Gastrocnemius medialis (tissue), 4 donors: ENCODE measurements around the gene TSNAXIP1. TPM values are rescaled to one million over a fixed set of nuclear protein-coding genes. Genes with fewer than 3 reads are reported as not detected.

Source experiments
- ATAC-seq, 2 donors: fragments of 150-250 bp; one replicate each; pipeline ENCODE4 v1.9.1; 2016
- DNase-seq, 2 donors: peaks; one replicate each; pipeline ENCODE4 v3.0.0-alpha.2; 2019
- H3K27ac ChIP-seq, 4 donors: fragments of 200-600 bp; sonication (generic); 1 replicate in 1 of 4; 2 replicates in 3 of 4; pipeline ENCODE4 v1.5.1; 2016 to 2018; ENCODE audit warnings: mild to moderate bottlenecking in 2 of 4, moderate library complexity in 1 of 4
- H3K27me3 ChIP-seq, 3 donors: fragments of 200-600 bp; sonication (generic) in 2 of 3; 1 replicate in 1 of 3; 2 replicates in 2 of 3; pipeline versions ENCODE4 v1.5.1 to v1.6.0; 2016 to 2019; ENCODE audit warnings: mild to moderate bottlenecking in 1 of 3, moderate library complexity in 1 of 3
- H3K36me3 ChIP-seq, 2 donors: fragments of 200-600 bp; sonication (generic) in 1 of 2; one replicate each; pipeline ENCODE4 v1.5.1; 2017 to 2018
- H3K4me1 ChIP-seq, 2 donors: fragments of 200-600 bp; sonication (generic) in 1 of 2; one replicate each; pipeline ENCODE4 v1.5.1; 2016 to 2017; ENCODE audit warnings: mild to moderate bottlenecking in 2 of 2
- H3K4me3 ChIP-seq, 4 donors: fragments of 200-600 bp; sonication (generic) in 3 of 4; 1 replicate in 1 of 4; 2 replicates in 3 of 4; pipeline ENCODE4 v1.5.1; 2016 to 2019; ENCODE audit warnings: mild to moderate bottlenecking in 2 of 4
- H3K9me3 ChIP-seq, 3 donors: fragments of 200-600 bp; sonication (generic) in 2 of 3; 1 replicate in 1 of 3; 2 replicates in 2 of 3; pipeline ENCODE4 v1.5.1; 2016 to 2019
- POLR2A ChIP-seq, 2 donors: fragments of 450-650 bp; IDR thresholded peaks; one replicate each; pipeline ENCODE4 v1.6.1; 2017; ENCODE audit warnings: antibody characterized with exemption in 2 of 2, mild to moderate bottlenecking in 2 of 2, moderate library complexity in 2 of 2
- in situ Hi-C, 4 donors: fragments of 200-750 bp; cut with MboI; loops; one replicate each; pipeline versions ENCODE4 v1.15.0 to v1.8.0; 2017; ENCODE audit warnings: low sequenced_read_pairs in 4 of 4
- intact Hi-C: fragments of 100-400 bp; cut with DNase I; formaldehyde crosslinking; loops from one replicate; pipeline ENCODE4 v1.15.1; 2023; ENCODE audit warnings: low total_unique reads
- total RNA-seq, 4 donors: library from RNA; depleted of rRNA; stranded (reverse); fragments of >200 nt; gene quantifications; one replicate each; pipeline versions ENCODE4 v1.1.0 to v1.2.3, GENCODE V29; 2016
- TF ChIP-seq, protein P1 (sequence below), 5 experiments: fragments of 450-650 bp in 3 of 5; fragments of 200-600 bp in 2 of 5; sonication (generic) in 2 of 5; IDR thresholded peaks in 4 of 5; conservative IDR thresholded peaks in 1 of 5; 1 replicate in 4 of 5; 2 replicates in 1 of 5; pipeline ENCODE4 v1.5.1; 2016 to 2019; ENCODE audit warnings: antibody characterized with exemption in 5 of 5, mild to moderate bottlenecking in 3 of 5, moderate library complexity in 3 of 5

TSNAXIP1 gene
- total RNA-seq, 4 donors from 2014 or later: 0.27 to 11.0 (median 0.56) TPM; not detected in 1

DNA sequence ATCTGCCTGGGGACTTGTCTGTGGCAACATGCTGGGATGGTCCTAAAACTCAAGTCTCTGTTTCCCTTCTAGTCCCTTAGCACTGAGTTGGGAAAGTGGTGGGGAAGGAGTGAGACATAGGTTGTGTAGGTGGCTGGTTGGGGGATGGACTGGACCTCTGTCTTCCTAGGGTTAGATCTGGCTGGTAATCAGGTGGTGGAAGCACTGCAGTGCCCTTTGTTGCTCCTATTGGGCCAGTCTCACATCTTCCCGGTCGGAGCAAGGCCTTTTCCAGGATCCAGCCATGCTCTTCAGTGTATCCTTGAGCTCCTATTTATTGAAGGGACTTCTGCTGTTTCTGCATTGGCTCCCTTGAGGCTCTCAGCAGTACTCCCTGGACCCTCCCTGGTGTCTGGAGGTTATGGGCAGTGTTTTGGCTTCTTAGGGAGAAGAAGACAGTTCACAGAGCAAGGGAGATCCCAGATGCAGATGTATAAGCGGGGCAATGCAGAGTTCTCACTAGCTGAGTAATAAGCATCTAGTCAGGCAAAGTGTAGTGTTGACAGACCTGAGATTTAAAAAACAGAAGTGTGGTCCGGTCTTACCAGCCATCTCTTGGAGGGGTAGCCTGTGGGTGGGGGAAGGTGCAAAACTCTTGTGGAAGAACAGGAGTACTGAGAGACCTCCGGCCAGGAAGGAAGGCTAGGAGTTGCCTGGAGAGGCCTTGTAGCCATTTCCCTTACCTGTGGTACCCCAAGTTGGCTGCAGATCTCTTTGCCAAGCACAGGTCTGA is 38.8 kb downstream of the TSNAXIP1 start:
- in situ Hi-C loops: no loop called here
- Histone ChIP-seq H3K27ac (peak overlapping the region; percentile 98 to 100 (median 99)), H3K4me3 (peak overlapping the region; percentile 80 to 99 (median 94)), H3K4me1 (peaks cover 51 to 60% of the 10 kb centered on the region in 2 donors), H3K9me3 (no peaks in the 10 kb centered on the region), H3K36me3 (no peaks in the 10 kb centered on the region), H3K27me3 (no peaks in the 10 kb centered on the region)
- ATAC-seq (no peak), DNase-seq (no peak)
- no peak for TF ChIP-seq POLR2A (IDR thresholded peaks at IDR 0.05)
- TF ChIP-seq, protein P1, sequence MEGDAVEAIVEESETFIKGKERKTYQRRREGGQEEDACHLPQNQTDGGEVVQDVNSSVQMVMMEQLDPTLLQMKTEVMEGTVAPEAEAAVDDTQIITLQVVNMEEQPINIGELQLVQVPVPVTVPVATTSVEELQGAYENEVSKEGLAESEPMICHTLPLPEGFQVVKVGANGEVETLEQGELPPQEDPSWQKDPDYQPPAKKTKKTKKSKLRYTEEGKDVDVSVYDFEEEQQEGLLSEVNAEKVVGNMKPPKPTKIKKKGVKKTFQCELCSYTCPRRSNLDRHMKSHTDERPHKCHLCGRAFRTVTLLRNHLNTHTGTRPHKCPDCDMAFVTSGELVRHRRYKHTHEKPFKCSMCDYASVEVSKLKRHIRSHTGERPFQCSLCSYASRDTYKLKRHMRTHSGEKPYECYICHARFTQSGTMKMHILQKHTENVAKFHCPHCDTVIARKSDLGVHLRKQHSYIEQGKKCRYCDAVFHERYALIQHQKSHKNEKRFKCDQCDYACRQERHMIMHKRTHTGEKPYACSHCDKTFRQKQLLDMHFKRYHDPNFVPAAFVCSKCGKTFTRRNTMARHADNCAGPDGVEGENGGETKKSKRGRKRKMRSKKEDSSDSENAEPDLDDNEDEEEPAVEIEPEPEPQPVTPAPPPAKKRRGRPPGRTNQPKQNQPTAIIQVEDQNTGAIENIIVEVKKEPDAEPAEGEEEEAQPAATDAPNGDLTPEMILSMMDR (IDR thresholded peaks at IDR 0.05 in 4 of 5, conservative IDR thresholded peaks at IDR 0.05 in 1 of 5): no peak
- intact Hi-C loops: loop anchor here (2.0 to 10.0 kb wide), 2 partner anchors 39 to 281 kb away; partner anchors contain the start of genes CTCF, RANBP10 and TSNAXIP1

DNA sequence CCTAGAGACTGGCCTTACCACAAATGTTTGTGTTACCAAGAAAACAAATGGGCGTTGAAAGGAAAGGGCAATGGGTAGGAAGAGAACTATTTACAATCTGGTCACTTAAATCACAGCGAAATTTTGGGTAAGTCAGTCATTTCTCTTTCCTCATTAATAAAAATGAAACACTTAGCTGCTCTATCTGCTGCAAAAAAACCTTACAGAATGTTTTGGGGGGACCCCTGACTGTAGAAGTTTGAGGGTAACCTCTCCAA is 39.3 kb downstream of the TSNAXIP1 start:
- in situ Hi-C loops (no loop called here), intact Hi-C loops (loop anchor here (2.0 to 10.0 kb wide), 2 partner anchors 39 to 281 kb away; partner anchors contain the start of genes CTCF, RANBP10 and TSNAXIP1)
- no peaks in the 10 kb centered on the region for H3K36me3 ChIP-seq
- TF ChIP-seq, protein P1 (IDR thresholded peaks at IDR 0.05 in 4 of 5, conservative IDR thresholded peaks at IDR 0.05 in 1 of 5): no peak
- no peak for TF ChIP-seq POLR2A (IDR thresholded peaks at IDR 0.05)
- DNase-seq (no peak), ATAC-seq (no peak)
- H3K27me3 ChIP-seq: no peaks in the 10 kb centered on the region
- peak overlapping the region; percentile 98 to 100 (median 99) for H3K27ac ChIP-seq
- no peaks in the 10 kb centered on the region for H3K9me3 ChIP-seq
- peaks cover 51 to 60% of the 10 kb centered on the region in 2 donors for H3K4me1 ChIP-seq
- peak overlapping the region; percentile 80 to 99 (median 94) for H3K4me3 ChIP-seq

DNA sequence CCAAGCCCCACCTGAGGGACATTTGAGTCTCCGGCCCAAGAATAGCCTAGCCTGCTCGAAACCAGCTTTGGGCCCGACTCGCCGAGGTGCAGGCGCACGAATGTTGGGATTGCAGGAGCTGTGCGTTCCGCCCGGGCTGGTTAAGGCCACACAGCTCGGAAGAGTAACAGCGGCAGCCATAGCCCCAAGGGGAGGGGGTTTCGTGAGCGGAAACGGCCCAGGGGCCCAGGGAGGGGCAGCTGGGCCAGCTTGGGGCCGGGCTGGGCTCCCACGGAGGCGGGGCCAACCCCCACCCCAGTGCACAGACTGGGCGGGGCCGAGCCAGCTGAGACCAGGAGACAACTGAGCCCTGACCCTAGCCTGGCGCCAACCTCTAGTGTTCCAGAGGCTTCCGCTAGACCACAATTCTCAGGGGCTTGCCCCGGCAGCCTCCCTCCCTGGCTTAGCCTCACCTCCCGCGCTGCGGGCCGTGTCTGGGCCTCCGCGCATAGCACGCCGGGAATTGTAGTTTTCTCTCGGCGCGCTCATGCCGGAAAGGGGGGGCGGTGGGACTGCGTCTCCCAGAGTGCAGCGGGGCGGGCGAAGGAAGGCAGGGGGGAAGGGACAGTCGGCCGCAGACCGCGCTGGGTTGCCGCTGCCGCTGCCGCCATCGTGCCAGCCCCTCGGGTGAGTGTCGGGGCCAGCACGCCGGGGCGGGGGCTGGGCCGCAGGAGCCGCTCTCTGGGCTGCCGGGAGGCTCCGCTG is 39.8 kb downstream of the TSNAXIP1 start, which contains the start of gene NUTF2:
TSS of gene NUTF2 (plus strand) at position 614 of the 744 bp plus-strand sequence. CDS start 18,198 bp downstream, outside the sequence.
- DNase-seq (peak; percentile 93 to 95), ATAC-seq (peak; percentile 79 to 80)
- Histone ChIP-seq H3K4me3 (peak within 1 kb of the TSS; percentile 80 to 99 (median 94)), H3K9me3 (no peaks in the 10 kb centered on the region), H3K36me3 (no peaks in the 10 kb centered on the region), H3K27ac (peak within 1 kb of the TSS; percentile 98 to 100 (median 99)), H3K27me3 (no peaks in the 10 kb centered on the region), H3K4me1 (peaks cover 47 to 56% of the 10 kb centered on the region in 2 donors)
- intact Hi-C loops (loop anchor here (2.0 to 10.0 kb wide), 2 partner anchors 40 to 282 kb away; partner anchors contain the start of genes CTCF, RANBP10 and TSNAXIP1), in situ Hi-C loops (no loop called here)
- TF ChIP-seq POLR2A (IDR thresholded peaks at IDR 0.05): peak; percentile 82 to 85
- TF ChIP-seq, protein P1 (IDR thresholded peaks at IDR 0.05 in 4 of 5, conservative IDR thresholded peaks at IDR 0.05 in 1 of 5): peak in 1 of 5 experiments; percentile 41

DNA sequence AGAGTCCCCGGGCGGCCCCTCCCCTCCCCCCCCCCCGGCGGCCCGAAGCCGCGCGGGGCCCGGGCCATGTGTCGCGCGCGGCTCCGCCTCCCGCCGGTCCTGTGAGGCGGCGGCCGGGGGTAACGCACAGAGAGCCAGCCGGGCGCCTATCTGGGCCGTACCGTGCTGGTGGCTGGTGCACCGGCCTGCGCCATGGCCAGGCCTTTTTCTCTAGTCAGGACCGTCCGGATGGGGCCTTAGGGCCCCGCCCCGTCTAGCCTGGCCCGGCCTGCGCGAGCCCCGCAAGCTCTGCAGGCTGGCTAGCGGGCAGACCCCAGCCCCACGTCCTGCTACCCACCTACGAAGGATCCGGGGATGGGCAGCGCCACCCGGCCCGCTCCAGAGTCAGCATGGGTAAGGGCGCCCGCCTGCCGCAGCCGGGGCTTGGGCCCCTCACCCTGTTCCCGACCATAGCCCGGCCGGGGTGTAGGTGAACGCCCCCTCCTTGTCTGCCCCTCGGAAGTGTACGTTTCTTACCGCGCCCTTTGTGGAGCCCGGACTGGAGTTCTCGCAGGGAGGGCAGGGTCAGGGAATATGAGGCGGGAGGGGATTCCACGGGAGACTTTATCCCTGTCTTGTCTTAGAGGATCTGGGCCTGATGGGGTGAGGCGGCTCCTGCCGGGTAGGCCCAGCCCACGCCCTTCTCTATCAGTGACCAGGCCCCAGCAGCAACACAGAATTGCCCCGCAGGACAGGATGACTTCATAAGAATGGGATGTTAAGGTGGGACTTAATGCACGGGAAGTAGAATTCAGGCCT is 40.6 kb downstream of the TSNAXIP1 start, which contains the start of gene CENPT:
TSS of gene CENPT (minus strand) at position 630 of the 798 bp plus-strand sequence. CDS start 13,834 bp downstream, outside the sequence.
- H3K4me3 ChIP-seq: peak within 1 kb of the TSS; percentile 80 to 99 (median 94)
- no peaks in the 10 kb centered on the region for H3K36me3 ChIP-seq
- TF ChIP-seq, protein P1 (IDR thresholded peaks at IDR 0.05 in 4 of 5, conservative IDR thresholded peaks at IDR 0.05 in 1 of 5): peak in 3 of 5 experiments; percentile 13 to 20 (median 15)
- TF ChIP-seq POLR2A (IDR thresholded peaks at IDR 0.05): peak; percentile 37 to 79
- no peaks in the 10 kb centered on the region for H3K27me3 ChIP-seq
- H3K9me3 ChIP-seq: no peaks in the 10 kb centered on the region
- ATAC-seq: peak; percentile 53 to 55
- intact Hi-C loops: loop anchor here (2.0 to 10.0 kb wide), 2 partner anchors 40 to 282 kb away; partner anchors contain the start of genes CTCF, RANBP10 and TSNAXIP1
- H3K27ac ChIP-seq: peak within 1 kb of the TSS; percentile 98 to 100 (median 99)
- peaks cover 46 to 54% of the 10 kb centered on the region in 2 donors for H3K4me1 ChIP-seq
- DNase-seq: no peak
- in situ Hi-C loops: no loop called here
